ENCODE data around the gene CTBS.

DNA sequence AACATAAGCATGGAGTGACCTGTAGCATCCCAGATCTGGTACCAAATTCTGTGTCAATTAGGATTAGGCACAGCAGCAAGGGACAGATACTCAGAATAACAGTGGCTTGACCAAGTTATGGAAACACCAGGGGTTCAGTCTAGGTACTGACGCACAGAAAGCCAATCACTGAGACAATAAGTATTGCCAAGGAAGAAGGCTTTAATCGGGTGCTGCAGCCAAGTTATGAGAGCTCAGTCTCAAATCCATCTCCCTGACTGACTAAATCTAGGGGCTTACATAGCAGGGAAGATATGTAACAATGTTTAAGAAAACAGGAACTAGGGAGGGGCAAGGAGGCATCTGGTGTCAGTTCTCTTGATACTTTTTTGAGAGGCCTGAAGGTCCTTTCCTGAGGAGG lies 39.6 kb upstream of the CTBS start:
- TF ChIP-seq, protein P1, sequence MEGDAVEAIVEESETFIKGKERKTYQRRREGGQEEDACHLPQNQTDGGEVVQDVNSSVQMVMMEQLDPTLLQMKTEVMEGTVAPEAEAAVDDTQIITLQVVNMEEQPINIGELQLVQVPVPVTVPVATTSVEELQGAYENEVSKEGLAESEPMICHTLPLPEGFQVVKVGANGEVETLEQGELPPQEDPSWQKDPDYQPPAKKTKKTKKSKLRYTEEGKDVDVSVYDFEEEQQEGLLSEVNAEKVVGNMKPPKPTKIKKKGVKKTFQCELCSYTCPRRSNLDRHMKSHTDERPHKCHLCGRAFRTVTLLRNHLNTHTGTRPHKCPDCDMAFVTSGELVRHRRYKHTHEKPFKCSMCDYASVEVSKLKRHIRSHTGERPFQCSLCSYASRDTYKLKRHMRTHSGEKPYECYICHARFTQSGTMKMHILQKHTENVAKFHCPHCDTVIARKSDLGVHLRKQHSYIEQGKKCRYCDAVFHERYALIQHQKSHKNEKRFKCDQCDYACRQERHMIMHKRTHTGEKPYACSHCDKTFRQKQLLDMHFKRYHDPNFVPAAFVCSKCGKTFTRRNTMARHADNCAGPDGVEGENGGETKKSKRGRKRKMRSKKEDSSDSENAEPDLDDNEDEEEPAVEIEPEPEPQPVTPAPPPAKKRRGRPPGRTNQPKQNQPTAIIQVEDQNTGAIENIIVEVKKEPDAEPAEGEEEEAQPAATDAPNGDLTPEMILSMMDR (IDR thresholded peaks at IDR 0.05; ENCODE audit: low read length) = no peak
- TF ChIP-seq EZH2 (IDR thresholded peaks at IDR 0.05; ENCODE audit: borderline replicate concordance, low read length) = no peak

Data from OCI-LY1 (cell line).